HG02588 (cell line): ENCODE measurements around the gene SPIN1.
A peak's percentile ranks its signal among the peaks of the same experiment; 100 is the strongest.
"Not testable (repeated sequence)": the region's sequence is repeated elsewhere in the genome, so short reads cannot be mapped to it uniquely, and the experiment has no call there.

Experiments
- ATAC-seq: cut with Tn5 transposase; IDR thresholded peaks from one replicate; pipeline ENCODE4 v1.9.1; 2021; ENCODE audit warnings: mild to moderate bottlenecking, moderate library complexity; ENCODE audit not compliant: unreplicated experiment

The SPIN1 gene

GRCh38 chr9:88388203-88388885 is at the start of gene SPIN1:
SPIN1 (plus strand) TSS chr9:88388444; CDS start chr9:88426540, 38,096 bp downstream.
- ATAC-seq: peak; percentile 78

GRCh38 chr9:88339317-88339716 is 48.9 kb upstream of the SPIN1 start:
- no peak for ATAC-seq

- ATAC-seq: no peak
Measured at GRCh38 chr9:88342246-88342645, 46.0 kb upstream of the SPIN1 start.

GRCh38 chr9:88344013-88344412 is 44.2 kb upstream of the SPIN1 start:
- no peak for ATAC-seq

GRCh38 chr9:88350354-88350753 is 37.9 kb upstream of the SPIN1 start:
- ATAC-seq: not testable (repeated sequence)

DNA sequence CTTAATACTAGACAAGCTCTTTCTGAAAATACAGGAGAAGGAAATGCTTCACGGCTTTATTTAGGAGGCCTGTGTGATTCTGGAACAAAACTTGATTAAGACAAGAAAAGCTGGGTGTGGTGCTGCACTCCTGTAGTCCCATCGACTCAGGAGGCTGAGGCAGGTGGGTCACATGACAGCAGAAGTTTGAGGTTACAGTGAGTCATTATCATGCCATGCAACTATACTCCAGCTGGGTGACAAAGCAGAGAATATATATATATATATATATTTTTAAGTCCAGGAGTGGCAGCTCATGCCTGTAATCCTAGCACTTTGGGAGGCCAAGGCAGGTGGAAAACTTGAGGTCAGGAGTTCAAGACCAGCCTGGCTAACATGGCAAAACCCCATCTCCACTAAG is 33.1 kb upstream of the SPIN1 start:
- ATAC-seq: no peak

GRCh38 chr9:88357250-88357649 is 31.0 kb upstream of the SPIN1 start:
- ATAC-seq: not testable (repeated sequence)

DNA sequence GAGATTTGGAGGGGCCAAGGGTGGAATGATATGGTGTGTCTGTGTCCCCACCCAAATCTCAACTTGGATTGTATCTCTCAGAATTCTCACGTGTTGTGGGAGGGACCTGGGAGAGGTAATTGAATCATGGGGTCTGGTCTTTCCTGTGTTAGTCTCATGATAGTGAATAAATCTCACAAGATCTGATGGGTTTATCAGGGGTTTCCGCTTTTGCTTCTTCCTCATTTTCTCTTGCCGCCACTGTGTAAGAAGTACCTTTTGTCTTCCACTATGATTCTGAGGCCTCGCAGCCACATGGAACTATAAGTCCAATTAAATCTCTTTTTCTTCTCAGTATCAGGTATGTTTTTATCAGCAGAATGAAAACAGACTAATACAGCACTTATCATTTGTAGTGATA is 29.5 kb upstream of the SPIN1 start:
- no peak for ATAC-seq

GRCh38 chr9:88359974-88360373 is 28.3 kb upstream of the SPIN1 start:
- ATAC-seq: no peak

DNA sequence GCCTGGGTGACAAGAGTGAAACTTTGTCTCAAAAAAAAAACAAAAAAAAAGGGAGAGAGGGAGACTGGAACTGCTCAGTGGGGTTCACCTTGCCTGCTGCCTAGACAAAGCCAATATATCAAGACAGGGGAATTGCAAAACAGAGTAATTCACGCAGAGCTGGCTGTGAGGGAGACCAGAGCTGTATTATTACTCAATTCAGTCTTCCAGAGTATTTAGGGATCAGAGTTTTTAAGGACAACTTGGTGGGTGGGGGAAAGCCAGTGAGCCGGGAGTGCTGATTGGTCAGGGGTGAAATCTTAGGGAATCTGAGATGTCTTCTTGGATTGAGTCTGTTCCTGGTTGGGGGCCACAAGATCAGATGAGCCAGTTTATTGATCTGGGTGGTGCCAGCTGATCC is 25.6 kb upstream of the SPIN1 start:
- ATAC-seq: no peak

GRCh38 chr9:88363661-88364060 is 24.6 kb upstream of the SPIN1 start:
- no peak for ATAC-seq

GRCh38 chr9:88364706-88365105 is 23.5 kb upstream of the SPIN1 start:
- no peak for ATAC-seq

DNA sequence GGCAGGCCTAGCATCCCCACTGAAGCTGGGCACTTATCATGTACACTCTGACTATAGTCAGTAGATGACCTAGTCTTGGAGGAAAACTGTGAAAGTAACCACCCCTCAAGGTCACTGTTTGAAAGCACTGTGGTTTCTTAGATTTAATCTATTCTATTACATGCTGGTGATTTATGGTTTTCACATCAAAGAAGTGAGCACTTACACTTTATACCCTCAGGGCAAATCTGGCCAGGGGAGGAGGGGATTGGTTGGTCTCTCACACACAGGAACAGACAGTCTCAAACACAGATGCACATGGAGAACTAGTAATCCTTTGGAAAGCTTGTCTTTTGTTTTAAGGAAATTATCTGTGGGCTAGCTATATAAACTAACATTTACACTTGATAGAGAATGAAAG is 17.9 kb upstream of the SPIN1 start:
- no peak for ATAC-seq

- no peak for ATAC-seq
Measured at GRCh38 chr9:88372103-88372654, 16.1 kb upstream of the SPIN1 start.

GRCh38 chr9:88373045-88373444 is 15.2 kb upstream of the SPIN1 start:
- ATAC-seq: no peak

DNA sequence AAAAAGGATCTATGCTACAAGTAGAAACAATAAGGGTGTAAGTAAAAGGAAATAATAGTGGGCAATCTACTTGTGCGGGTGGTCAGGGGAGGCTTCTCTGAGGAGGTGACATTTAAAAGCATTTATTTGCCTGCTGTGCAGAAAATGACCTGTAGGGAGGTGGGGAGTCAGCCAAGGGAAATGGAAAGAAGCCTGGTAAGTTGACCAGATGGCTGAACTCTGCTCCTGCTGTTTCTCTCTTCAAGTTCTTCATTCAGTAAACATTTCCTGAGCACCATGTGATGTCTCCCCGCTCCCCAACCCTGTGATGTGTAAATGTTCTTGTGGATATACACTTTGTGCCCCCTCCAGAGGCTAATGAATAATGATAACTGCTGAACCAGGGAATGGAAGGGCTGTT is 9.9 kb upstream of the SPIN1 start:
- ATAC-seq: no peak

- ATAC-seq: no peak
Measured at GRCh38 chr9:88379352-88379751, 8.9 kb upstream of the SPIN1 start.

DNA sequence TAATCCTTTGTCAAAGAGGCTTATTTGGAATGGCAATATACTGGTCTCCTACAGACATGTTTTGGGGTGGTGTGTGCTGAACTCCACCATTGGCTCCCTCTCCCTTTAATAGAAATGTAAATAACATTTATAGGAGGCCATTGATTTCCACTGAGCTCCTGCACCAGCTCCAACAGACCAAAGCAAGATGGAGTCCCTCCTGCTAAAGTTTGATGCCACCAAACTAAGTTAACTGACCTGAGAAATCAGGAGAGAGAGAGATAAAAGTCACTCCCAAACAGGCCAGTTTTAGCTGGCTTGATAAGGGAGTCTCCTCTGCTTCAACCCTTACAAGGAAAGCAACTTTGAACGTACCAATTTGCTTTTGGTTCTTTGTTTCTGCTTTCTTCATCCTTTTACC is 8.1 kb upstream of the SPIN1 start:
- ATAC-seq: no peak

GRCh38 chr9:88381322-88381721 is 6.9 kb upstream of the SPIN1 start:
- not testable (repeated sequence) for ATAC-seq

- no peak for ATAC-seq
Measured at GRCh38 chr9:88383176-88383575, 5.1 kb upstream of the SPIN1 start.

- ATAC-seq: not testable (repeated sequence)
Measured at GRCh38 chr9:88386137-88386536, 2.1 kb upstream of the SPIN1 start.

DNA sequence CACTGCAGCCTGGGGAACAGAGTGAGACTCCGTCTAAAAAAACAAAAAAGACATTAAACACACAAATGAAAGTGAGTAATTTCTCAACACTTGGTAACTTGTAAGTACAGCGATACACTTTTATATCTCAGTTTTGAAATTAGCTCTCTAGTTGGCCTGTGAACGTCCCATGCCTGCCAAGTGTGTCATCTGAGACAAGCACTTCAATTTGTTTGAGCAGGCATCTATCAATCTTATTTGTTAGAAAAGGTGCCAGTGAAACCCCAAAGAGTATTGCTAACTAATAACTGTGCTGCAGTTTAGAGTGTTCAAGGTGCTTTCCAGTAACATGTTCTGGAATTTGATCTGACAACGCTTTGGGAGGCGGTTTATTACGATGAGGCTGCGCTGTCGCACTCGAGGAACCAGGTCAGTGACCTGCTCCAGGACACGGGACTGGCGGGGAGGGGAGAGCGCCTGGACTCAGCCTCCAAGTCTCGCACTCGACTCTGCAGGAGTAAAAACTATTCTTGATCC is 1.1 kb upstream of the SPIN1 start:
- ATAC-seq: no peak
